Measurements from ENCODE around the gene NFKB2.

Gene NFKB2

DNA sequence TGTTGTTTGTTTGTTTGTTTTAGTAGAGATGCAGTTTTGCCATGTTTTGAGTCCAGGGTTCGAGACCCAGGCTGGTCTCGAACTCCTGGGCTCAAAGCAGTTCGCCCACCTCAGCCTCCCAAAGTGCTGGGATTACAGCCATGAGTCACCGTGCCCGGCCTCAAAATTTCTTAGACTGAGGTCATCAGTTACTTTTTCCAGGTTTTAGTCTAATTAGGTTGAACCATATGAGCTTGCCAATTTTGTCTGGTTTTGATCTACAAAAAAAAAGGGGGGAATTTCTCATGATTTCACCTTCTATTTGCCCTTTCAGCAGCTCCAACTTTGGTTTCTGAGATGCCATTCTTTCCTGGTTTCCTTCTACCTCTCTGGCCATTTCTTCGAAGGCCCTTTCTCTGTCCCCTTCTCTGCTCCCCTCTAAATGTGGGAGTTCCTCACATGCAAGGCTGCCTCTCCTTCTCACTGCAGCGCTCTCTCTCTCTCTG, 31.3 kb downstream of the NFKB2 start:
- DNase-seq, result no peak
- peaks cover 25% of the 10 kb centered on the region for H3K36me3 Mint-ChIP-seq
- H3K27ac Mint-ChIP-seq, result no peak overlapping the region
- no peaks in the 10 kb centered on the region for H3K9me3 Mint-ChIP-seq
- CTCF ChIA-PET, result no interaction called here
- peaks cover 30% of the 10 kb centered on the region for H3K4me1 Mint-ChIP-seq
- H3K27me3 Mint-ChIP-seq, result no peaks in the 10 kb centered on the region
- H3K4me3 Mint-ChIP-seq, result no peak overlapping the region

- Mint-ChIP-seq H3K9me3 (no peaks in the 10 kb centered on the region), H3K4me3 (no peak overlapping the region), H3K4me1 (peaks cover 36% of the 10 kb centered on the region), H3K36me3 (peaks cover 11% of the 10 kb centered on the region), H3K27me3 (peaks cover 4% of the 10 kb centered on the region), H3K27ac (no peak overlapping the region)
- DNase-seq, result no peak
- CTCF ChIA-PET, result no interaction called here
These were observed 34.0 kb downstream of the NFKB2 start for GRCh38 chr10:102429468-102429867.

- peaks cover 4% of the 10 kb centered on the region for H3K27me3 Mint-ChIP-seq
- H3K4me3 Mint-ChIP-seq, result peak overlapping the region; percentile 92
- CTCF ChIA-PET, result interaction anchor here (0.9 to 2.3 kb wide), 6 partner anchors 9 to 47 kb away, joined by 3 to 20 read pairs (median 5); partner anchors contain the start of genes C10orf95 and NFKB2
- no peaks in the 10 kb centered on the region for H3K9me3 Mint-ChIP-seq
- H3K36me3 Mint-ChIP-seq, result peaks cover 13% of the 10 kb centered on the region
- H3K4me1 Mint-ChIP-seq, result peaks cover 50% of the 10 kb centered on the region
- H3K27ac Mint-ChIP-seq, result peak overlapping the region; percentile 93
- DNase-seq, result no peak
These were observed 36.1 kb downstream of the NFKB2 start for GRCh38 chr10:102431452-102432124.

- peaks cover 56% of the 10 kb centered on the region for H3K4me1 Mint-ChIP-seq
- peak; percentile 98 for DNase-seq
These were observed 36.9 kb downstream of the NFKB2 start, which contains the start of gene CUEDC2 for GRCh38 chr10:102432162-102432950. TSS of gene CUEDC2 (minus strand) at chr10:102432574. CDS start at chr10:102425188, 7,386 bp downstream.

DNA sequence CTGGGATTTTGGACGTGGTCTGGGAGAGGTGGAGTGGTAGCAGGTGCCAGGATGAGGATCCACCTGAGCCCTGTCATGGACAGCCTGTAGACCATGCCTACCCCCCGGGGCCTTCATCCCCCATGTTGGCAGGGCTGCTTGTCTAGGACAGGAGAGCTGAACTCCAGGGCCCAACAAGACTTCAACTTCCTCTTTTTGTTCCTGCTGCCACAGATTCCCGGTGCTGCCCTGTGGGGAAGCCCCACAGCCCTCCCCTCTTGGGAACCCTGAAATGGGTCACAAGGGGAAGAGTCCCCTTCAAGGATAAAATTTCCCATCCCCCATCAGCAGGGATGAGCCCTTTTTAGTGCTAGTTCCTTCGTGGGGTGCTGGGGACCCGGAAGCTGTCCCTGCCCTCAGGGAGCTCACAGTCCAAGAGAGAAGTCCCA, 38.1 kb downstream of the NFKB2 start:
- Mint-ChIP-seq H3K9me3 (no peaks in the 10 kb centered on the region), H3K4me3 (peak overlapping the region; percentile 92), H3K27ac (peak overlapping the region; percentile 93), H3K27me3 (peaks cover 4% of the 10 kb centered on the region), H3K4me1 (peaks cover 69% of the 10 kb centered on the region), H3K36me3 (peaks cover 28% of the 10 kb centered on the region)
- no peak for DNase-seq
- CTCF ChIA-PET, result interaction anchor here (0.6 to 2.3 kb wide), 5 partner anchors 18 to 203 kb away, joined by 3 to 8 read pairs (median 3); partner anchors contain the start of gene C10orf95

More at GRCh38 chr10:102432162-102432950, 36.9 kb downstream of the NFKB2 start, which contains the start of gene CUEDC2:
- Mint-ChIP-seq H3K4me3 (peak within 1 kb of the TSS; percentile 92), H3K27ac (peak within 1 kb of the TSS; percentile 93), H3K36me3 (peaks cover 16% of the 10 kb centered on the region), H3K9me3 (no peaks in the 10 kb centered on the region), H3K27me3 (peaks cover 4% of the 10 kb centered on the region)
- CTCF ChIA-PET, result interaction anchor here (0.9 to 2.3 kb wide), 7 partner anchors 10 to 202 kb away, joined by 3 to 20 read pairs (median 4); partner anchors contain the start of genes C10orf95 and NFKB2

DNA sequence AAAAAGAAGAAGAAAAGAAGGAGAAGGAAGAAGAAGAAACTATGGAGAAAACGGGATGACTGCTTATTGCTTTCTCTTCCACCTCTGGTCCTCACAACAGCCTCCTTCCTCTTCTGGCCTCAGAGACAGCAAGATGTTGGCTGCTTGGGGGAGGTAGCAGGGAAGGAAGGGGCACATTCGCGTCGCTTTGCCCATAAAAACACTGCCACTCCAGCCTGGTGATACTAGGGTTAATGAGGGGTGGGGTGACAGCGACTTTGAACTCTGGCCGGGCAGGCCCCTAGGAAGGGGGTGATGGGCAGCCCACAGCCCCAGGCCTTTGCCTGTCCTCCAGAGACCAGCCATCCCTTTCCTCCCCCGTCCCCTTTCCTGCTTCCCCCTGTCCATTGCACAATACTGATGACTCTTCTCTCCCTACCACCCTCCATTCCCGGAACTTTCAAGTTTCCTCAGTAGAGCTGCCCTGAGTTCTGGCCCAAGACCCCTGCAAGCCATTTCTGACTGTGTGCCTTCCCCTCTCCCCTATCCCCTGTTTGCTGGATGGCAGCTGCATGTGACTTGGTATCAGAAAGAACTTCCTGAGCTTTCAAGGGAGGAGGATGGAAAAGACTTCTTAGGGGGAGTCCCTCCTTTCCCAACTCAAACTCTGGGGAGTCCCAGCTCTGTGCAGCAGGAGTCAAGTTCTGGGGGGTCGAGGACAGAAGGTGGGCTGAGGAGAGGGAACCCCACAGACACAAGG, 39.1 kb downstream of the NFKB2 start:
- H3K27ac Mint-ChIP-seq, result peak overlapping the region; percentile 93
- peak overlapping the region; percentile 79 for H3K4me3 Mint-ChIP-seq
- H3K4me1 Mint-ChIP-seq, result peaks cover 69% of the 10 kb centered on the region
- DNase-seq, result no peak
- no peaks in the 10 kb centered on the region for H3K9me3 Mint-ChIP-seq
- peaks cover 4% of the 10 kb centered on the region for H3K27me3 Mint-ChIP-seq
- peaks cover 28% of the 10 kb centered on the region for H3K36me3 Mint-ChIP-seq
- CTCF ChIA-PET, result interaction anchor here (0.7 to 2.9 kb wide), 6 partner anchors 12 to 203 kb away, joined by 3 to 10 read pairs (median 5); no protein-coding TSS in a partner anchor

GRCh38 chr10:102435133-102435497, 39.6 kb downstream of the NFKB2 start:
- Mint-ChIP-seq H3K9me3 (no peaks in the 10 kb centered on the region), H3K27me3 (peaks cover 4% of the 10 kb centered on the region), H3K27ac (peak overlapping the region; percentile 93), H3K4me1 (peaks cover 69% of the 10 kb centered on the region), H3K4me3 (peak overlapping the region; percentile 79), H3K36me3 (peaks cover 28% of the 10 kb centered on the region)
- no peak for DNase-seq
- CTCF ChIA-PET, result interaction anchor here (0.7 to 2.9 kb wide), 7 partner anchors 12 to 204 kb away, joined by 3 to 10 read pairs (median 5); no protein-coding TSS in a partner anchor

- Mint-ChIP-seq H3K27ac (peak overlapping the region; percentile 93), H3K27me3 (peaks cover 4% of the 10 kb centered on the region), H3K4me1 (peaks cover 66% of the 10 kb centered on the region), H3K4me3 (peak overlapping the region; percentile 79), H3K9me3 (no peaks in the 10 kb centered on the region), H3K36me3 (peaks cover 25% of the 10 kb centered on the region)
- CTCF ChIA-PET, result interaction anchor here (0.9 to 2.9 kb wide), 9 partner anchors 13 to 206 kb away, joined by 3 to 10 read pairs (median 5); no protein-coding TSS in a partner anchor
- DNase-seq, result peak; percentile 81
These were observed 40.2 kb downstream of the NFKB2 start for GRCh38 chr10:102435529-102436233.

- H3K9me3 Mint-ChIP-seq, result no peaks in the 10 kb centered on the region
- CTCF ChIA-PET, result interaction anchor here (0.9 to 2.9 kb wide), 6 partner anchors 15 to 207 kb away, joined by 3 to 10 read pairs (median 4); no protein-coding TSS in a partner anchor
- H3K27ac Mint-ChIP-seq, result peak overlapping the region; percentile 93
- H3K4me1 Mint-ChIP-seq, result peaks cover 64% of the 10 kb centered on the region
- no peak for DNase-seq
- H3K27me3 Mint-ChIP-seq, result peaks cover 4% of the 10 kb centered on the region
- peaks cover 25% of the 10 kb centered on the region for H3K36me3 Mint-ChIP-seq
- peak overlapping the region; percentile 79 for H3K4me3 Mint-ChIP-seq
These were observed 40.8 kb downstream of the NFKB2 start for GRCh38 chr10:102436312-102436711.

- CTCF ChIA-PET, result interaction anchor here (1.6 to 2.7 kb wide), 2 partner anchors 146 to 208 kb away, joined by 4 to 7 read pairs; no protein-coding TSS in a partner anchor
- H3K27me3 Mint-ChIP-seq, result peaks cover 4% of the 10 kb centered on the region
- peak overlapping the region; percentile 77 for H3K27ac Mint-ChIP-seq
- H3K9me3 Mint-ChIP-seq, result no peaks in the 10 kb centered on the region
- peaks cover 21% of the 10 kb centered on the region for H3K36me3 Mint-ChIP-seq
- no peak for DNase-seq
- peak overlapping the region; percentile 79 for H3K4me3 Mint-ChIP-seq
- peaks cover 61% of the 10 kb centered on the region for H3K4me1 Mint-ChIP-seq
These were observed 42.0 kb downstream of the NFKB2 start for GRCh38 chr10:102437515-102437914.

- Mint-ChIP-seq H3K27ac (no peak overlapping the region), H3K27me3 (no peaks in the 10 kb centered on the region), H3K4me1 (peaks cover 52% of the 10 kb centered on the region), H3K36me3 (peaks cover 21% of the 10 kb centered on the region), H3K4me3 (peak overlapping the region; percentile 79), H3K9me3 (no peaks in the 10 kb centered on the region)
- no peak for DNase-seq
- CTCF ChIA-PET, result no interaction called here
These were observed 42.9 kb downstream of the NFKB2 start for GRCh38 chr10:102438374-102438773.

- peaks cover 23% of the 10 kb centered on the region for H3K4me1 Mint-ChIP-seq
- H3K9me3 Mint-ChIP-seq, result no peaks in the 10 kb centered on the region
- H3K36me3 Mint-ChIP-seq, result peaks cover 2% of the 10 kb centered on the region
- no peak overlapping the region for H3K4me3 Mint-ChIP-seq
- DNase-seq, result no peak
- no peak overlapping the region for H3K27ac Mint-ChIP-seq
- CTCF ChIA-PET, result no interaction called here
- no peaks in the 10 kb centered on the region for H3K27me3 Mint-ChIP-seq
These were observed 49.3 kb downstream of the NFKB2 start for GRCh38 chr10:102444851-102445250.
